DMS153 (cell line): ENCODE measurements around the gene LPIN3.

Experiments used
- DNase-seq: peaks from one replicate; lab custom pipeline; 2025; lab: John Stamatoyannopoulos, UW

The LPIN3 gene

DNA sequence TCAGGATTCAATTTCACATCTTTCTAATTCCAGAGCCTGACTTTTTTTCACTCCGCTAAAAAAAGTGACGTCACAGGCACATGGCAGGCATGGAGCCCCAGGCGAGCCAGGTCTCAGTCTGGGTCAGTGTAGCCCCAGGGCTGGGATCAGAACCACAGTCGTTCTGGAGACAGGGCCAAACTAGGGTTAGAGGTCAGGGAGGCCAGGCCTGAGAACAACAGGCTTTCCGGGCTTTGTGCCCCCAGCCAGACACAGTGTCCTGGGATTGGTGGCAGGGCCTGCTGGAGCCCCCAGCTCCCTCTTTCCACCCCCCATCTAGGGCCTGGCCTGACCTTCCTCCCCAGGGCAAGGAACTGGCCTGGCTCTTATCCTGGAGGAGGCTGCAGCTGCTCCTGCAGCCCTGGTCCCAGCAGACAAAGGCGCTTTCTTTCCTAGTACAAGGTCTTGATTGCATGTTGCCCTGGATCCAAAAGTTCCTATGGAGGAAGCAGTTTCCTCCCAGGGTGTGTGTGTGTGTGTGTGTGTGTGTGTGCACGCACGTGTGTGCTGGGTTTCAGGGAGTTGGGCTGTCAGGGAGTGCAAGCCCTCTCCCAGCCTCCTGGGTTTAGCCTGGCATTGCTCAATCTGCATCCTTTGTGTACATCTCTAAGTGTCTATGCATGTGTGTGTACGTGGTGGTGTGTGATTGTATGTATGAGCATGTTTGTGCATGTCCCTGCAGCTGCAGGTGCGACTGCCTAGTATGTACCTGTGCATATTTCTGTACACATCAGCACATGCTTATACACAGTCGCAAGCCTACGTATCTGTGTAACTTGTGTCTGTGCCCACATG, 52.5 kb downstream of the LPIN3 start:
- DNase-seq, result no peak

DNA sequence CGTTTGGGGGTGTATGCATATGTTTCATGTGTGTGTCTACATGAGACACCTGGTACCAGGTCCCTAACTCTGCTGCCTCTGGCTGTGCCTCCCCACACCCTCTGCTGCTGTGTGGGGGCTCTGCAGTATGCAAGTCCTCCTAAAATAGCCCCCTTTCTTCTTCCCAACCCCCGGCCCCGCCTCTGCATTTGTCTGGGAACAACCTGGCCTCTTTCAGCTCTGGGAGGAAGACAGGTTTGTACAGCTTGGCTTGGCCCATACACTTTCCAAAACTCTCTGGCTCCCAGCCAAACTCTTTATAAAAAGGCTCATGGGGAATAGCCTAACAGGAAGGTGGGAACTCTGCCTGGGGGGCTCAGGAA, 53.1 kb downstream of the LPIN3 start:
- no peak for DNase-seq

DNA sequence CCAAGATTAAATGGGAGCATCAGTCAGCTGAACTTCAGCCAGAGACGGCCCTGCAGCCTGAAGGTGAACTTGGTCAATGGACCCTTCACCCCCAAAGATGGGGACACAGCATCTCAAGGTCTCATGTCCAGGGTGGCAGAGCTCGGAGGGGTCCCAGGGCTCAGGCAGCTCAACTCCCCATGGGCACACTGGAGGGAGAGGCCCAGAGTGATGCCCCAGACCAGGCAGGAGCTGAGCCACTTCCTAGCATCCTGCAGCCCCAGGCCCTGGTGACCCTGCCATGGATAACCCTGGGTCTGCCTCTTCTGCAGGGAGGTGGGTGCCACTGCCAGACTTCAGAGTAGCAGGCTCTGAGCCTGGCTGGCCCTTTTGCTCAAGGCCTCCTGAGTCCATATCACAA, 53.5 kb downstream of the LPIN3 start:
- no peak for DNase-seq

DNA sequence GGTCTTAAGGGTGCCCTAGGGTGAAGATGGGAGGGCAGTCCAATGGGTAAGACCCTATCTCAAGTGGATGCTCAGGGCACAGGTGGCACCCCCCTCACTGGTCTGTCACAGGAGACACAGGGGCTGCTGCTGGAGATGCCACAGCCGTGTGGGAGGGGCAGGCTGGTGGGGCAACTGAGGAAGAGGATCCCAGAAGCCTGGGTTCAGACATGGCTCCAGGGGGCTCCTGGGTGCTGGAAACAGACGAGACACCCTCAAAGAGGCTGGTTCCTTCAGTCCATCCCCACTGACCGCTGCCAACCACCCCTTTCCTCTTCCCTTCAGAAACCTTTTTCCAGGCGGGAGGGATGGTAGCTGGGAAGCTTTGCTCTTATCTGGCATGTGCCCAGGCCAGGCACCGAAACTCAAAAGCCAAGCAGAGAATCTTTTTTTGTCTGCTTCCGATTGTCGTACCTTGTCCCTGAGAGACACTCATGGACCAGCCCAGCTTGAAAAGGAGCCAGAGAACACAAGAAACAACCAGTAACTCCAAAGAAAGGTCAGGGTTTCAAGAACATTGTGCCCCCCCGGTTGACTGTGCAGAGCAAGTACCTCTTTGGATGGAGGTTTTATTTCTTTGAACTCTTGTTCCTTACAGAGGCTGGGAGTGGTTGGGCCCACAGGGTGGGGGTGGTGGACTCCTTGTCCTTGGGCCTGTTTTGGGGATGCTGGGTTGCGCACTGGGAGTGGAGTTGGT, 54.5 kb downstream of the LPIN3 start:
- DNase-seq, result no peak

DNA sequence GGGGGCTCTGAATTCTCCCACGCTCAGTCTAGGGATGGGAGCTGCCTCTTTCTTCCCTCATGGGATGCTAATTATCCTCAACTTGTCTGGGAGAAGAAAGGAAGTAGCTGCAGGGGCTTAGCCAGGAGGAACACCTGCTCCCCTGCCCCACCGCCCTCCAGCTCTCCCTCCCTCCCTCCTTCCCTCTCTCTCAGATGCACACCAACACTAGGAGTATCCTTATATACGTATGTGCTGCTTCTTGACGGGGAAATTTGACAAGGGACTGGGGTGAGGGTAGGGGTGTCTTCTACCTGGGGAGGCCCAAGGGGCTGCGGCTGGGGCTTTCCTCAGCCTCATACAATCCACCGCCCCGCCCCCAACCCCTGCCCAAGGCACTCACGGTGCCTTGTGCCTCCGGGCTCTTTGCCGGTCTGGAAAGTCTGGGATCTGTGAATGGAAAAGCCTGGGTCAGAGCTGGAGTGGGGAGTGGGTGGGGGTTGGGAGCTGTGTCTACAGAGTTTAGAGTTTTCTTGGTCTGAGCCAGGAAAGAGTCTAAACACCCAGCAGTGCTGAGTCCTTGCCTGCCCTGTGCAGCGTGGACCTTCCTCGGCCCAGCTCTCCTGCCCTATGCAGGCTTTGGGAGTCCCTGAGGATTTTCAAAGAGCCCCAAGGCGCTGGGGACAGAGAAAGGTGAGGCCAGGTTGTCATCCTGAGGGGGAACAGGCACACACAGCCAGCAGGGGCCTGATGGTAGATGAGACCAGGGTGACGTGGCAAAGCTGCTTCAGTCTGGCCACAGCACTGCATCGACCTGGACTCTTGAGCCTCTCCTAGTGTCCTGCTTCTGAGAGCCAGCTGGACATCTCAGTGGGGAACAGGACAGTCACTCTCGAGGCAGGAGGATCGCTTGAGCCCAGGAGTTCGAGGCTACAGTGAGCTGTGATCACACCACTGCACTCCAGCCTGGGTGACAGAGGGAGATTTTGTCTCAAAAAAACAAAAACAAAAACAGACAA, 55.3 kb downstream of the LPIN3 start:
- no peak for DNase-seq

DNA sequence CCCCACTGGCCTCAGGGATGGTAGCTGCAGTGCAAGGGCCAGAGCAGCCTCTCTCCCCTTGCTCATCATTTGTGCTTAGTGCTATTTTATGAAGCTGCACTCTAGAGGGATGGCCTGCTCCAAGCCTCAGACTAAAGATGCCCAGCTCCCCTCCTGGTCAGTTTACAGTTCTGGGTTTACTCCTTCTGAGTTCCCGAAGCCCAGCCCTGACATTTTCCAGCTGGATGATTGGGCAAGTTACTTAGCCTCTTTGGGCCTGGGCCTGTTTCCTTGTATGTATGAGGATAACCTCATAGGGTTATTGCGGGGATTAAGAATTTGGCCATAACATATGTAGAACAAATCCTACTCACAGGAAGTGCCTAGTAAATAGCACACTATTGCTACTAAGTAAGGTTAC, 57.8 kb downstream of the LPIN3 start:
- DNase-seq, result no peak

DNA sequence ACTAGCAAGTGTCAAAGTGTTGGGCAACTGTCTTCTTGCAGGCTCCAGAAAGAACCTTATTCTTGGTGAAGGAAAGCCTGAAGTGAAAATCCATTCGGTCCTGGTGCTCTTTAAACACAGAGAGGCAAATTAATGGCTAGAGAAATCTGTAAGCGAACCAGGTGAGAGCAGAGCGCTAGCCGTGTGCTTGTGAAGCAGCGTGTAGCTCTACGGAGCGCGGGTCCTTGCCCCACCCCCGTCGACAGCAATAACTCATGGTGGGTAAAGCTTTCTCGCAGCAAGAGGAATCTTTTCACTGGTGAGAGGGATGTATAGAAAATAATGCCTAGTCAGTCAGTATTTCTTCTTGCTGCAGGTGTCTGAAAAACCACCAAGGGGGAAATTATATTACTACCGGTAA, 63.0 kb downstream of the LPIN3 start:
- DNase-seq, result no peak

DNA sequence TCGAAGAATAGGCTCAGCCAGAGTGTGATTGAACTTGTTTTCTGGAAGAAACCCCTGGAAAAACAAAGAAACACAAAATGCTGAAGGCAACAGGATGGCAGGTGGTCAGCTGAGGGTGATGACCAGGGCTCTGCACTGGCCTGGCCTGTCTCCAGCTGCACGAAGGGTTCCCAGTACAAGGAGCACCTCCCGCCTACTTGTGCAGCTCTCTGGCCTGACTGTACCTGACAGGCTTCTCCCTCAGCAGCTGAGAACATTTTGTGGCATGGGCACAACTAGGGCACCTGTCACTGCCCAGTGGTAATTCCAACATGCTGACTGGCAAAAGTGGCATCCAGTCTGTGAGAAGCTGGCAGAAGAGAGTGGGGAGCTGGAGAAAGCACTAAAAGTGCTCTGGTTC, 64.8 kb downstream of the LPIN3 start:
- DNase-seq, result no peak

DNA sequence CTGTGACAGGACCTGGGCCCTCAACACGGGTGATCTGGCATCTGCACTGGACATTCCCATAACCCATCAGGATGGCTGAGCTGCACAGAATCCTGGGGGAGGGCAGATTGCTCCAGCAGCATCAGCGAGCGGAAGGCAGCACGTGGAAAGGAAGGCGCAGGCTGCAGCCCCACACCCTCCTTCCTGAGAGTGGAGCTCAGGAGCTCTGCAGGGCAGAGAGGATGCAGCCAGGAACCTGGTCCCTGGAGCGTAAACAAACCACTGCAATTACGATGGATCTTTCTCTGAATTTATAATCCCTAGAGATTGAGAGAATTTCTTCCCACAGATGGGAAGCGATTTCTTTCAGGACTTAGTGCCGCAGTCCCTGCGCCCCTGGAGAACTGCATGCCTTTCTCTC, 65.7 kb downstream of the LPIN3 start:
- no peak for DNase-seq

DNA sequence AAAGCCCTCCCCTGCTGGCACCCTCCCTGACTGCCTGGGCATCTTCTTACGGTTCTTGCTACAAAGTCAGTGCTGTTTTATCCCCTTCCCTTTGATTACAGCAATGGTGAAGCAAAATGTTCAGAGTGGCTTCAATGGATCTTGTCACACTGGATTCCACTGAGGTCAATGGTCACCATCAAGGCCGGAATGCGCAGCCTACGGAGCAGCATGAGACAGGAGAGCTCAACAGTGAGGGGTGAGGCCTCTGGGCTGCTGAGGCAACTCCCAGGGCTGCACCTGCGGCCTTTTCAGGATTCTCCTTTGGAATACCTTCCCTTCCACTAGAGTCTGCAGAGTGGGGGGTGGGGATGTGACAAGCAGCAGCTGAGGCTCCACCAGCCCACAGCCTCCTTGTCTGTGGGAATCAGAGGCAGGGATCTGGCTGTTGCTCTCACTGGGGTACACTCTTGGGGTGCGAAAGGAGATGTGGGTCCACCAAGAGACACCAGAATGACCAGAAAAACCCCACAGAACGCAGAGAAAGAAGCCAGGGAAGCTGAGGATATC, 66.3 kb downstream of the LPIN3 start:
- DNase-seq, result no peak

DNA sequence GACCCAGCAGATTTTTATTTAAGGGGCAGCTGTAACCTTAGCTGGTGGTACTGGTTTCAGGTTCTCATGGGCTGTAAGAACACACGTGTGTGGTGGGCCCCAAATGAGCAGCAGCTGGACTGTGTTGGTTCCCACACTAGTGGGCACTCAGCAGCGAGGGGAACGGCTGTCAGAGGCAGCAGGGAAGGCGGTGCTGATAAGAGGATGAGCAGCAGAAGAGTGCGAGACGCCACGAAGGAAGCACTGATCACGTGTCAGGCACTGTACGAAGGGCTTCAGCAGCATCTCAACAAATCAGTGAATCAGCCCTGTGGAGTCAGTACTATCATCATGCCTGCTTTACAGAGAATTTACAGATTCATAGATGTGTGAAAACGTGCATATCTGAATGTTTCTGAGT, 67.0 kb downstream of the LPIN3 start:
- DNase-seq, result no peak

DNA sequence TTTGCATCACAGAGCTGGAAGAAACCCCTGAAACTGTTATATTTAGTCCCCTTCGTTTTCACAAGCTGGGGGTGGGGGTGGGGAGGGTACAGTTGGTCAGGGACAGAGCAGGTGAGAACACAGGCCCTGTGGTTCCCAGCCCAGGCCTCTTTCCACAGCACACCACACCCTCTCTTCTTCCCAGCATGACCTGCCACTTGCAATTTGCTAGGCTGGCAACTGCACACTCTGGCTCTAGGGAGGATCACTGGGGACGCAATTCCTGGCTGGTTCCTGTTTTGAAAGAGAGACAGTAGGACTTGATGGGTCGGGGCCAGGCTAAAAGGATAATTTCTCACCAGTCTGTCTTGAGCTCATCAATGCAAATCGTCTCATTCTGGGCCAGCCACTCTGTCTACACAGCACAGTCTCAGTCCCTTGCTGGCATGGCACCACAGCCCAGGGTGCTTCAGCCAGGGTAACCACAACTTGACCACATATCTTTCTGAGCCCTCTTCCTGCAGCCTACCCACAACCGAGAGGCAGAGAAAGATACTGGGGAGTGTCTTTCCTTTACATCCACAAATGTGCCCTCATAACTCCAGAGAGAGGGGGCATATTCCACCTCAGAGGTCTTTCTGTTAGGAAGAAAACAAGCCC, 67.7 kb downstream of the LPIN3 start:
- no peak for DNase-seq

DNA sequence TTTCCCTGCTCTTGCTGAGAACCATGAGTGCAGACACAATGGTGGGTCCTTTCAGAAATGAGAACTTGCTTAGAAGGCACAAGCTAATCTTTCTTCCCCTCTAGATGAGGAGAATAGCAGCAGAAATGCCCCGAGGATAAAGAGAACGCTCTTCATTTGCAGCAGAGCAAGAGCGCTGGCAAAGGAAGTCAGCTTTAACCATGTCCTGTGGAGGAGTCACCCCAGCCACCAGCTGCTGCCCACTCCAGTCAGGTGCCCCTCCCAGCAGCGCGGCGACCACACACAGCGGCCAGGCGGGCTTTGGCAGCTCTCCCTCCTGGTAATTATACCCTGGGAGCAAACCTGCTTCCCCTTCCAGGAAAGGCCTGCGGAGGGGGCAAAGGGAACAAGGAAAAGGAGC, 68.4 kb downstream of the LPIN3 start:
- DNase-seq, result no peak
